Stromal cell of bone marrow (primary cell): ENCODE measurements around the gene BMP6.
"Not testable (repeated sequence)": the region's sequence is repeated elsewhere in the genome, so short reads cannot be mapped to it uniquely, and the experiment has no call there.

Experiments
- DNase-seq: peaks from one replicate; pipeline ENCODE4 v3.0.0-alpha.2; 2012; ENCODE audit warnings: low read depth

BMP6 gene

GRCh38 chr6:7794509-7794908 is 68.6 kb downstream of the BMP6 start:
- no peak for DNase-seq

DNA sequence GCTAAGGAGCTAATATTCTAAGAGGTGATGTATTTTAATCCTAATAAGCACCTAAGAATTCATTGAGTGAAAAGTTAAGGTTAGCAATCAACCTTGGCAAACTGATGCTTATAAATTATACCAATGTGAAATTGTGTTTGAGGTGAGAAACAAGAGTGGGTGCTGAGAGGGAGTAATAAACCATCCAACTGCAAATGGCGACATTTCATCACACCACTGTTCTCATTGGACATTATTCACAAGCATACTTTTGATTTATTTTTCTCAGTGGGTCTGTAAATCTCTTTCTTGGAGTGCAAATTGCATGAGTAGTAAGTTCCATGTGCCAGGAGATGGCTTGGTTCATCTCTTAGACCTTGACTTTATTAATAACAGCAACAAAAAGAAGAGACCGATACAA is 71.5 kb downstream of the BMP6 start:
- DNase-seq, result no peak

GRCh38 chr6:7798751-7799150 is 72.9 kb downstream of the BMP6 start:
- no peak for DNase-seq

GRCh38 chr6:7802662-7803061 is 76.8 kb downstream of the BMP6 start:
- DNase-seq, result no peak

DNA sequence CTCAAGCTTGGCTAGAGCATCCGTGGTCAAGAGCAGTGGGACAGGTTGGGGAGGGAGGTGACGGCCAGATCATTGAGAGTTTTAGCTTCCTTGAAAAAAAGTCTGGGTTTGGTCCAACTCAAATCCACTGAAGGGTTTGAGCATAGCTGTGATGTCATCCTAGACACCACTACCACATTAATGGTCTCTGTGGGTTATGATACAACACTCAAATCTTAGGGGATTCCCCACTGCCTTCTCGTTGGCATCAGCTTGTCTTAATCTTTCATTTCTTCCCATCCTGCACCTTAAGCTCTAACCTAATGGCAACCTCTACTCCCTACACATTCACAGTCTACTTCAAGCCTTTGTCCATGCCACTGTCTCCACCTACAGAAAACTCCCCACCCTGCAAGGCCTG is 77.3 kb downstream of the BMP6 start:
- DNase-seq, result no peak

GRCh38 chr6:7805078-7805849 is 79.4 kb downstream of the BMP6 start:
- DNase-seq, result no peak

- DNase-seq, result no peak
Observed at GRCh38 chr6:7805850-7806214, 79.9 kb downstream of the BMP6 start.

GRCh38 chr6:7806711-7807110 is 80.8 kb downstream of the BMP6 start:
- no peak for DNase-seq

GRCh38 chr6:7809346-7809745 is 83.4 kb downstream of the BMP6 start:
- no peak for DNase-seq

DNA sequence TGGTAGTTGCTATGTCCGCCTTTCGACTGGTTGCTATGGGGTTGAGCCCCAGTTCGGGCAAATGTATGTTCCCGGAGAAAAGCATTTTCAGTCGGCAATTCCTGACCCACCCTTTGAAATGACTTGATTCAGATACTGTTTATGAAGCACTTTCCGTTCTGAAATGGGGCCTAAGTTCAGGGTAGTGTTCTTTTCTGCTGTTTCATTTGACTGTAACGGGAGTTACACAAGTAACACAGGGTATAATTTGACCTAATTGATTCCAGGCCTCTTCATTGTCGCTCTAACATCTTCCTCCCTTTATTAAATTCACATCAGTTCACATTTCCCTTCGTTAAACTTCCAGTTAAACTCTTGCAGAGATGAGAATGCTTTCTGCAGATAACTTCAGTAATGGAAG is 85.5 kb downstream of the BMP6 start:
- no peak for DNase-seq

DNA sequence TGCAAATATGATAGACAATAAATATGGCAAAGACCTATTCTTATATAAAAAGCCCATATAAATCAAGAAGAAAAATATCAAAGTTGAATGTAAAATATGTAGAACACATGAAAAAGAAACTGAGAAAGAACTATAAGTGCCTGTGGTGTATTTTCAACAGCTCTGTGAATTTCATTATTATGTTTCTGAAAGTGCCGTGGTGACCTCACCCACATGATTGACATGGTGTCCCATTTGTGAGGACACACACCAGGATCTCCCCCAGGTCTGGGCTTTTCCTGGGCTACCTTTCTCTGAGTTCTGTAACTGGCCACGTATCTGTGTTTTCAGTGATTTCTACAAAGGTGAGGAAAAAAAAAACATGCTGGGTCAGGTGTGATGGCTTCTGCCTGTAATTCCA is 86.7 kb downstream of the BMP6 start:
- DNase-seq, result no peak

- no peak for DNase-seq
Observed at GRCh38 chr6:7813193-7813592, 87.3 kb downstream of the BMP6 start.

DNA sequence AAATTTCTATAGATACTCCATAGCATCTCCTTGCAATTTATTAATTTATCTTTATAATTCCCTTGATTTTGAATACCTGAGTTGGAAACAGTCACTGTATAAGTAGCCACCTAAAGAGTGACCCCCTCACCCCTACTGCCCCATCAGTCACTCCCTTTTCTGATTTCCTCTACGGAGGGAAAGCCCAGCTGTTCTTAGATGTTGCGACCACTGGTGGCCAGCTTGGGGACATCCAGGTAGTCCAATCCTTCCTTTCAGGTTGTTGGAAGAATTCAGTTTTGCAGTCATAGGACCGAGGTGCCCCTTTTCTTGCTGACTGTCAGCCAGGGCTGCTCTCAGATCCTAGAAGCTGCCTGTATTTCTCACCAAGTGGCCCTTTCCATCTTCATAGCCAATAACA is 87.8 kb downstream of the BMP6 start:
- DNase-seq, result no peak

DNA sequence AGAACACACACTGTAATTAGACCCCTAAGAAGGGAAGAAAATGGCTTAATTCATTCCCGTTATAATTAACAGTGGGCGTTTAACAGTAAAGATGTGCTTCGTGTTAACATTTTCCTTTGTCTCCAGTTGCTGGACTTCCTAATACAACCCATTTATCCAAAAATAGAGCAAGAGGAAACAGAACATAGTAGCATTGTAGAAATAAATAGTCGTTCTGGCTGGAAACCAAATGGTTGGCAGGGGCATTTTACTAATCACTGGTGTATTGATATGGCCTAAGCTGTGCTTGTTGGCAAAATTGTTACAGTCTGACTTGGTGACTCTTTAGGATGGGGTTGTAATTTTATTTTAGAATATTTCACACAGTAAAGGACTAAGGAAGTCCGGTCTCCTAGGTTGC is 89.8 kb downstream of the BMP6 start:
- no peak for DNase-seq

GRCh38 chr6:7817184-7817583 is 91.3 kb downstream of the BMP6 start:
- DNase-seq, result not testable (repeated sequence)

DNA sequence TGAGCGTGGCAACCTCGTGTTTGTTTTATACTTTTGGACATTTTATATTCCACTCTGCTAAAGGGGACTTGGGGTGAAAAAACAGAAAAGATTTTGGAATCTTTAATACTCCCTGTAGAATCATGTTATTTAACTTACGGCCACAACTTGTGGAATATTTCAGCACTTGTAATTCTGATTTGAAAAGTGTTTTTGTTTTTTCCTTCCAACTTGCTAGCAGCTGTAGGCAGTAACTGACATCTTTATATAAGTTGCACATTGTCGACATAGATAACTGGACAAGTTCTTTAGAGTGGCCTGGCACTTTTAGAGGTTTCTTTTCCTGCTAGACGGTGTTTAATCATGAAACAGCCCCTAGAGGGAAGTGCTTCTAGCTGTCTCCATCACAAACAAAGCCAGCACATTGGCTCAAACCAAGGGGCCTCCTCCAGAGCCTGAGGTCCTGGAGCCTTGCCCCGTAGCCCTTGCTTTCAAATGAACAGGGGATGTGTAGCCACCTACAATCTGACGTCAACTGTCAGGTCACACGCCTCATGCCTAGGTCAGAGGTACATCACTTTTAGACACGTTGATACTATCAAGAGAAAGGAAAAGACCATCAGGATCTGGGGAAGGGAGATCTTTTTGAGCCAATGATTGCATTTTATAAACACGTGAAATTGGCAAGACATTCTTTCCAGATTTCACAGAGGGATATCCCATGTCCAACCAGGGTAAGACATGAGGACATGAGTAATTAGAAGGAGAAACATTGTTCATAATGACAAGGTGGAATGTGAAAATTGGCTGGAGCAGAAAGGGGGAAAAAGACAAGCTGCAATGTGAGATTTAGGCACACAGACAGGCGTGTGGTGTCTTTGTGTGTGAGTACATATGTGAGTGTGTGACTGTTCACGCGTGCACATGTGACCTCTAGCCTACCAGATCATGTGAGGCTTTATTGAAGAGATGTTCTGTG is 92.6 kb downstream of the BMP6 start:
- DNase-seq, result no peak

DNA sequence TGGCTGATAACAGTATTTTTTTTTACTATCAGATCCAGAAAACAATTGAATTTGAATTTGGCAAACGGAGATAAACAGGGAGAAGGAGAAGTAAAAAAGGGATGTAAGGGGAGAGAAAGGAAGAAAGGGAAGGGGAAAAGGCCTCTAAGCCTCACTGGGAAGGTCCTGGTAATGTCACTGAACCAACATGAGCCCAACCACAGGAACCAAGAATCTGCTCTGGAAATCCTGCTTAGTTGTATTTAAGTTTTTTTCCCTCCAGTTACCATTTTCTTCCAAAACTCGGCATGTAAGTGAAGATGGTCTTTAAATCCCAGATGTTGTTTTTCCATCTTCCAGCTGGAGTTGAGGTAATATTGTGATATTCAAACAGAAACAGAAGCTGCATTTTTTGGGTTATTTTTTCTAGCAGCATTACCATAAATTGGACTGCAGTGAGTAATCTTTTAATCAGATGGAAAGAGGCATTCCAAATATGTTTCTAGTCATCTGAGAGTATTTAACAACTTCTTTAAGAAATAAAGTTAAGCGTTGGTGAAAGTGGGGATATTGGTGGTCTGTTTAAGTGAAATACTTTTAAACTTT is 93.6 kb downstream of the BMP6 start:
- DNase-seq, result peak; percentile 32

DNA sequence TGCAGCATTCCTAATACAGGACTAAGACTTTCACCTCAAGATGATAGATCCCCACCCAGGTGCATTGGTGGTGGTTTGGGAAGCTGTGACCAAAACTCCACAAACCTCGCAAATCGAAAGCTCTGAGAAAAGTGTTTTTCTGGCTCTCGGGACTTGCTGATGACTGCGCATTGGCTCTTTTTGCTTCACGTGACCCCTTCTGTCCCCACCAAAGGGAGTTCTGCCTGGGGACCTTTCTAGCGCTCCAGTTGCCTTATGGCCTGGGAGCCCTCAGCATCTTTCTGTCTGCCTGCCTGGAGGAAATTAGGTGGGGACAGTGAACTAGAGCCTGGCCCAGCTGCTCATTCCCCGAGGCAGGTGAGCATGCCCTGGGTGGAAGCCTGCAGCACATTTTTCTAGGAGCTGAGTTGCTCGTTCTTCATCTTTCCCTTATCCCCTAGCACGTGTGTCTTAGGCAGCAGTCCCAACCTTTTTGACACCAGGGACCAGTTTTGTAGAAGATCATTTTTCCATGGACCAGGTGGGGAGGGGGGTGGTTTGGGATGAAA is 94.5 kb downstream of the BMP6 start:
- DNase-seq, result no peak

GRCh38 chr6:7821426-7821825 is 95.5 kb downstream of the BMP6 start:
- peak; percentile 67 for DNase-seq

GRCh38 chr6:7823552-7823951 is 97.7 kb downstream of the BMP6 start:
- no peak for DNase-seq

- no peak for DNase-seq
Observed at GRCh38 chr6:7825986-7826385, 100.1 kb downstream of the BMP6 start.

GRCh38 chr6:7827142-7827541 is 101.2 kb downstream of the BMP6 start:
- no peak for DNase-seq

DNA sequence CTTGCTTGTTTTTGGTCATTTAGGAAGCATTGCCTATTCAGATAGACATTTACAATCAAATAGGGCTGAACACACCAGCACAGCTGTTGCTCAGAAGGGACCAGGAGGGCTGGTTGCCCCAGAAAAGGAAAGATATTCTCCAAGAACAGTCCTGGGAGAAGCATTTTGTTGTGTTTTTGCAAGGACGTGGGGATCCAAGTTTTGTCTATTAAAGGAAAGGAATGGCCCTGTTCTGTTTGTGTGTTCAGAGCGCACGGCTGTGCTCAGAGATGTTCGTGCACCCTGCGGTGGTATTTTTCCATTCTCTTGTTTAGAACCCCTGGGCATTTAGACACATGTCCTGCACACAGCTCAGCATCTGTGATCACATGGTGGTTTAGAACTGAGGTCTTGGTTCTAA is 102.2 kb downstream of the BMP6 start:
- no peak for DNase-seq
